Sigmoid colon (tissue), 7 donors: Measurements from ENCODE around the gene TPCN1. TPM values are rescaled to one million over a fixed set of nuclear protein-coding genes. Genes with fewer than 3 reads are reported as not detected.
A peak's percentile ranks its signal among the peaks of the same experiment; 100 is the strongest.

ENCODE experiments used
- DNase-seq: peaks from one replicate; pipeline ENCODE4 v3.0.0-alpha.2; 2019
- H3K27ac ChIP-seq, 4 donors: fragments of 200-600 bp; sonication (generic); one replicate each; pipeline ENCODE4 v1.5.1; 2016 to 2019; ENCODE audit warnings: mild to moderate bottlenecking in 1 of 4
- H3K27me3 ChIP-seq, 3 donors: fragments of 200-600 bp; sonication (generic); one replicate each; pipeline ENCODE4 v1.5.1; 2019; ENCODE audit warnings: mild to moderate bottlenecking in 1 of 3
- H3K36me3 ChIP-seq, 4 donors: fragments of 200-600 bp; sonication (generic); one replicate each; pipeline ENCODE4 v1.5.1; 2016 to 2019
- H3K4me1 ChIP-seq, 4 donors: fragments of 200-600 bp; sonication (generic); one replicate each; pipeline ENCODE4 v1.5.1; 2017 to 2019
- H3K4me3 ChIP-seq, 4 donors: fragments of 200-600 bp; sonication (generic); one replicate each; pipeline ENCODE4 v1.5.1; 2017 to 2019; ENCODE audit warnings: mild to moderate bottlenecking in 2 of 4, moderate library complexity in 1 of 4
- H3K9me3 ChIP-seq, 4 donors: fragments of 200-600 bp in 3 of 4; sonication (generic) in 3 of 4; one replicate each; pipeline versions ENCODE4 v1.5.1 to v1.6.1; 2013 to 2019
- EP300 ChIP-seq, 4 donors: sonication (generic); formaldehyde crosslinking; IDR thresholded peaks; one replicate each; pipeline ENCODE4 v1.6.1; 2017; ENCODE audit warnings: antibody characterized with exemption in 4 of 4
- POLR2A ChIP-seq, 2 donors: fragments of 450-650 bp; IDR thresholded peaks; one replicate each; pipeline ENCODE4 v1.6.1; 2016; ENCODE audit warnings: antibody characterized with exemption in 2 of 2, mild to moderate bottlenecking in 2 of 2, moderate library complexity in 2 of 2
- POLR2AphosphoS5 ChIP-seq, 4 donors: sonication (generic); formaldehyde crosslinking; IDR thresholded peaks; one replicate each; pipeline ENCODE4 v1.6.1; 2017; ENCODE audit warnings: antibody characterized with exemption in 4 of 4
- WGBS, 2 donors: extraction: QIAGEN DNeasy Blood & Tissue Kit; methylation state at CpG; one replicate each; pipeline ENCODE4 v1.1.7; 2013; 5-methylcytosine and 5-hydroxymethylcytosine counted together
- intact Hi-C: fragments of 100-400 bp; cut with DNase I; formaldehyde crosslinking; loops from one replicate; pipeline ENCODE4 v1.15.1; 2023
- polyA plus RNA-seq, 3 donors: library from polyadenylated mRNA; stranded (reverse); fragments of 200-250 nt; gene quantifications; one replicate each; pipeline ENCODE4 v1.2.3, GENCODE V29; 2013
- total RNA-seq, 4 donors: library from RNA; depleted of rRNA; stranded (reverse); fragments of >200 nt; gene quantifications; one replicate each; pipeline ENCODE4 v1.1.0, GENCODE V29; 2016
- TF ChIP-seq, protein P1 (sequence below), 4 experiments: fragments of 450-650 bp in 3 of 4; fragments of 200-600 bp in 1 of 4; IDR thresholded peaks; one replicate each; pipeline ENCODE4 v1.5.1; 2016 to 2019; ENCODE audit warnings: antibody characterized with exemption in 4 of 4, mild to moderate bottlenecking in 3 of 4, moderate library complexity in 2 of 4
- donor health status: healthy with polysubstance abuse.
- donor health status: Bipolar disorder and iron deficiency.
- donor health status: healthy.

TPCN1 gene
- total and polyA plus RNA-seq, 7 donors, result 6.0 to 51.5 (median 28.3) TPM

- intact Hi-C loops, result loop anchor here (2.0 to 10.0 kb wide), 2 partner anchors 24 to 62 kb away; partner anchors contain the start of genes DDX54 and RITA1
- 29 to 62% methylated on average over 18 of the region's 18 CpGs for WGBS, 2 donors
- peaks cover 6 to 52% (median 41%) of the 10 kb centered on the region in 4 donors for H3K4me1 ChIP-seq
- H3K9me3 ChIP-seq, result no peaks in the 10 kb centered on the region
- H3K27ac ChIP-seq, result peak overlapping the region; percentile 71 to 86 (median 82)
- no peak for DNase-seq
- H3K4me3 ChIP-seq, result peak overlapping the region in 1 of 4 donors; percentile 11
- peaks cover 0 to 14% (median 3%) of the 10 kb centered on the region in 4 donors for H3K36me3 ChIP-seq
- H3K27me3 ChIP-seq, result no peaks in the 10 kb centered on the region
- no peak for TF ChIP-seq EP300 (IDR thresholded peaks at IDR 0.05)
- TF ChIP-seq POLR2AphosphoS5 (IDR thresholded peaks at IDR 0.05), result no peak
- TF ChIP-seq POLR2A (IDR thresholded peaks at IDR 0.05), result no peak
- TF ChIP-seq, protein P1, sequence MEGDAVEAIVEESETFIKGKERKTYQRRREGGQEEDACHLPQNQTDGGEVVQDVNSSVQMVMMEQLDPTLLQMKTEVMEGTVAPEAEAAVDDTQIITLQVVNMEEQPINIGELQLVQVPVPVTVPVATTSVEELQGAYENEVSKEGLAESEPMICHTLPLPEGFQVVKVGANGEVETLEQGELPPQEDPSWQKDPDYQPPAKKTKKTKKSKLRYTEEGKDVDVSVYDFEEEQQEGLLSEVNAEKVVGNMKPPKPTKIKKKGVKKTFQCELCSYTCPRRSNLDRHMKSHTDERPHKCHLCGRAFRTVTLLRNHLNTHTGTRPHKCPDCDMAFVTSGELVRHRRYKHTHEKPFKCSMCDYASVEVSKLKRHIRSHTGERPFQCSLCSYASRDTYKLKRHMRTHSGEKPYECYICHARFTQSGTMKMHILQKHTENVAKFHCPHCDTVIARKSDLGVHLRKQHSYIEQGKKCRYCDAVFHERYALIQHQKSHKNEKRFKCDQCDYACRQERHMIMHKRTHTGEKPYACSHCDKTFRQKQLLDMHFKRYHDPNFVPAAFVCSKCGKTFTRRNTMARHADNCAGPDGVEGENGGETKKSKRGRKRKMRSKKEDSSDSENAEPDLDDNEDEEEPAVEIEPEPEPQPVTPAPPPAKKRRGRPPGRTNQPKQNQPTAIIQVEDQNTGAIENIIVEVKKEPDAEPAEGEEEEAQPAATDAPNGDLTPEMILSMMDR (IDR thresholded peaks at IDR 0.05), result no peak
Measured at GRCh38 chr12:113246478-113247122, 25.3 kb downstream of the TPCN1 start.

DNA sequence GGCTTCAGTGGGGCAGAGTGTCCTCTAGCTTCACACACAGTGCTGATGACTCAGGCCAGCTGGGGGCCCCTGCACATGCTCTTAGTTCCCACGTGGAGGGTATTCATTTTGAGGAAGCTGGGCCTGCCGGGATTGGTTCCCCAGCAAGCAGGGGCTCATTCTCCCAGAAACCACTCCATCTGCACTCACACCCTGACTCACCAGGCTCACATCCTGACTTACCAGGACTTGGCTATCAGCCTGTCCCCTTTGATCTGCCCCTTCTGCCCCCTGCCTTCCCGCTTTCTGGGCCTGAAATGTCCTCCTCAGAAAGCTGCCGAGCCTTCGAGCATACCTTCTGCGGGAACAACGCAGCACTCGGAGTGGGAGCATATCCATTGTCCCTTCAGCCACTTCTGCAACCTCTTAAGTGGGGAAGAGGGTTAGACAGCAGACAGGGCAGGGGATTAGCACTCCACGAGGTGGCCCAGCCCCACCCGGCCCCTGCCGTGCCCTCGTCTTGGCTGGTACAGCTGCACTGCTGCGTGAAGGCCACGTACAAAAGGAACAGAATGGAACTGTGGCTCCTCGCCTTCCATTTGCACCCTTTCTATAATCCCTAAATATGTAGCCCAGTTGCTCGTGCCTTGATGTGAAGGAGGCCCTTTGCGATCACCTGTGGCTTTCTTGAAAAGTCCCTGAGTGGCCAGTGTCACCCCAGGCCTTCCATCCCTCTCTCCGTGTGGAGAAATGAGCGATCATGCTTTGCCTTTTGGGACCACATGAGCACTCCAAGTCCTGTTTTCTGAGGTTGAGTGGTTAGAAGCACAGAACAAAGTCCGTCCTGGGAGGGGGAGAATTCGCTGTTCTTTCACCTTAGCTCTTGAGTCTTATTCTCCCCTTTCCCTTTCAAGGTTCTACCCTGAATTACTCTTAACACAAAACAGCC lies 26.1 kb downstream of the TPCN1 start:
- H3K36me3 ChIP-seq, result peaks cover 0 to 21% (median 6%) of the 10 kb centered on the region in 4 donors
- no peak for TF ChIP-seq EP300 (IDR thresholded peaks at IDR 0.05)
- TF ChIP-seq POLR2AphosphoS5 (IDR thresholded peaks at IDR 0.05), result no peak
- no peak for TF ChIP-seq POLR2A (IDR thresholded peaks at IDR 0.05)
- TF ChIP-seq, protein P1 (IDR thresholded peaks at IDR 0.05), result no peak
- H3K4me1 ChIP-seq, result peaks cover 6 to 46% (median 41%) of the 10 kb centered on the region in 4 donors
- 84 to 88% methylated on average over 21 of the region's 21 CpGs for WGBS, 2 donors
- H3K4me3 ChIP-seq, result no peak overlapping the region
- no peaks in the 10 kb centered on the region for H3K27me3 ChIP-seq
- DNase-seq, result no peak
- no peaks in the 10 kb centered on the region for H3K9me3 ChIP-seq
- intact Hi-C loops, result loop anchor here (2.0 to 10.0 kb wide), 2 partner anchors 25 to 63 kb away; partner anchors contain the start of genes DDX54 and RITA1
- H3K27ac ChIP-seq, result peak overlapping the region; percentile 71 to 86 (median 82)

GRCh38 chr12:113248051-113248825 lies 27.0 kb downstream of the TPCN1 start:
- no peak for DNase-seq
- H3K27ac ChIP-seq, result no peak overlapping the region
- WGBS, 2 donors, result 84 to 92% methylated on average over 22 of the region's 22 CpGs
- H3K36me3 ChIP-seq, result peaks cover 0 to 21% (median 8%) of the 10 kb centered on the region in 4 donors
- H3K4me1 ChIP-seq, result peaks cover 6 to 43% (median 40%) of the 10 kb centered on the region in 4 donors
- intact Hi-C loops, result loop anchor here (10.0 kb wide), 1 partner anchor 63 kb away; the partner anchor contains the start of genes DDX54 and RITA1
- H3K9me3 ChIP-seq, result peaks cover 0 to under 1% (median 0%) of the 10 kb centered on the region in 4 donors
- no peak overlapping the region for H3K4me3 ChIP-seq
- TF ChIP-seq EP300 (IDR thresholded peaks at IDR 0.05) (no peak), POLR2A (IDR thresholded peaks at IDR 0.05) (no peak)
- TF ChIP-seq, protein P1 (IDR thresholded peaks at IDR 0.05), result no peak
- H3K27me3 ChIP-seq, result no peaks in the 10 kb centered on the region

- Histone ChIP-seq H3K4me1 (peaks cover 6 to 36% (median 34%) of the 10 kb centered on the region in 4 donors), H3K27ac (no peak overlapping the region)
- TF ChIP-seq POLR2A (IDR thresholded peaks at IDR 0.05), result no peak
Measured at GRCh38 chr12:113248842-113249435, 27.7 kb downstream of the TPCN1 start.

More at GRCh38 chr12:113248842-113249435, 27.7 kb downstream of the TPCN1 start:
- Histone ChIP-seq H3K27me3 (no peaks in the 10 kb centered on the region), H3K4me3 (no peak overlapping the region), H3K9me3 (peaks cover 0 to 2% (median 0%) of the 10 kb centered on the region in 4 donors), H3K36me3 (peaks cover 0 to 26% (median 8%) of the 10 kb centered on the region in 4 donors)
- intact Hi-C loops, result loop anchor here (10.0 kb wide), 1 partner anchor 64 kb away; the partner anchor contains the start of genes DDX54 and RITA1
- DNase-seq, result no peak
- 93 to 94% methylated on average over 11 of the region's 11 CpGs for WGBS, 2 donors
